NCI-H345 treated with DMSO at 0.1 percent for 48 hours (cell line): ENCODE data around the gene INO80.

Experiments used
- DNase-seq: peaks from one replicate; lab custom pipeline; 2025; ENCODE audit not compliant: unreplicated experiment; lab: John Stamatoyannopoulos, UW

INO80 gene

GRCh38 chr15:41010345-41010744 is 105.7 kb downstream of the INO80 start:
- no peak for DNase-seq

DNA sequence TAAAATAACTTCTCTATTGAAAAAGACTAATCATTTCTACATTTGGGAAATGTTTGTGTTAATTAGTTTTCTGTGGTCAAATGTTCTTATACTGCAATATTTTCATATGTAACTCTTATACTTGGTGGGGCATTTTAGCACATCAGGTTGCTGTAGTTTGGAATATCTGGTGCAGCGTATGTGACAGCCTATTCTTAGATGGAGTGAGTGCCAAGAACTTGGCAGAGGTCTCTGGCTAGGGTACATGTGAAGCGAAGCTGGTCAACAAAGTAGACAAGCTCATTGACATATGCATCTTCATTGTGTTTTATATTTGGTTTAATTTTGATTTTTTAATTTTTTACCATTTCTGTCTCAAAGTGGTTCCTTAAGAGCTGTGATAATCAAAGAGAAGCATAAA is 109.6 kb downstream of the INO80 start:
- DNase-seq, result no peak

DNA sequence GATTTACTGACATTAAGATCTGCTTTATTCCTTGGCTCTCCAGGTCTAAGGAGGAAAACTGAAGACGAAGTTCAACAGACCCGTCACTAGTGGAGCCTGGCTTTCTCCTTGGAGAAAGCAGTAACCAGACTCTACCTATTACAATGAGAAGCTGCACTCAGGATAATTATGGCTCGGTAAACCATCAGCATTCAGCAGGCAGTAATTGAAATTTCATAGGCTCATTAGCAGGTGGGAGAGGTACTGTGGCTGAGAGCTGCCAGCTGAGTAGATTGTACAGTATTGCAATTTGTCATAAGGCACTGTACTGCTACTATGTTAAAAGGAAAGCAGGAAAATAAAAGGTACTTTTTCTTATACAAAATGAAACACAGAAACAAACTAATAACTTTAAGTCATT is 111.6 kb downstream of the INO80 start:
- DNase-seq, result no peak

DNA sequence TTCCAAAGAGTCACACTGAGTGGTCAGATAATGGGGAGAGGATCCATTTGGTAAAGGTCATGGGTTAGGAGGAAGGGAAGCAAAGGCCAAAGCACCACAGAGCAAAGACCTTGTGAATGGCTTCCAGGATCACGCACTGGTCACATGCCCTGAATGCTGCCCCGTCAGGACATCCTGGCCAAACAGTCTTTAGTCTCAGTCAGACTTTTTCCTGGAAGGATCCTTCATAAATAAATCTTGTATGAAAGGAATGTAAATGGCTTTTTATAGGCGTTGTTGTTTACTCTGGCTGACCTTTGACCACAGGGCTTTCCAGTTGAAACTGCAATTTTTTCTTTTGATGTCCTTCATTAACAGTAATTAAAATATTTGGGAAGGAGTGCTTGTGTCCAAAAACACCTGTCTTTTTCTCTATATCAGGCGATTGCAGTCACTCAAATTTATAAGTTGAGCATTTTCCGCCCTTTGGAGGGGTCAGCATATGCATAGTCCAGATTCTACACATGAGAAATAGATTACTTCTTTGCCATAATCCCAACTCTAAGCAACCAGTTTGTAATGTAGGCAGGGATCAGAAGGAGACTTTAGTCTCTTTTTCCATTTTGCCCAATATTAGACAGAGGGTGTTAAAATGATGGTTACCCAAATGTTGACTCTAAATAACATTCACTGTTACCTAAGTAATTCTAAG is 114.4 kb downstream of the INO80 start:
- DNase-seq, result no peak

DNA sequence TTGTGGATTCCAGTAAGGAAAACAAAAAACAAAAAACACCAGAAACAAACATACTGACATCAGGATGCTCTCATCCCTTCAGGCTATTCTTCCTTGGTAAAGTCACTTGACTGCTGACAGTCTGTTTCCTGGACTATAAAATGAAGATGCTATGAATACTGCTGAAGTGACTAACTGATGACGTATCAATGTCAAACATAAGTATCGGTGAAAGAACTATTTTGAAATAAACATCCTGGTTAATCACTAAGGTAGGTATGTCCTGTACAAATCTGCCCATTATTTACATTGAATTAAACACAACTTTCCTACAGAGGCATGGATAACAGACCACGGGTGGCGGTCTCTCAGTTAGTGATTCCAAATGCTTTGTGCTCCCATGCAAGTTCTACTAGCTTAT is 116.9 kb downstream of the INO80 start:
- DNase-seq, result no peak

DNA sequence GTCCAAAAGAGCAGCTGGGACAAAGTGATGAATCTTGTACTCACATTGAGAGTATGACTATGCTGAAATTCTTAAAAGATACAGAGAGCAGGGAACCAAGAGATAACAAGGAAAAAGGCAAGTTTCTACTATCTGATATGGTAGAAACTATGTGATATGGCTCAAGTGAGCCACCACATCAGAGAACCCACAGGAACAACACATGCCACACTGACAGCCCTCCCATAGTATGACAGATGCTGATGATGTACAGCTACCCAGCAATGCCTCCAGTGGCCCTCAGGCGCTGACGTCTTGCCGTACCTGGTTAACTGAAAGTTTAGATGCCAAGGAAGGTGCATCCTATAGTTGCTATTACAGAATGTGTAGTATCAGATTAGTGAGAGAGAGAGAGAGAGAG is 120.4 kb downstream of the INO80 start:
- no peak for DNase-seq

DNA sequence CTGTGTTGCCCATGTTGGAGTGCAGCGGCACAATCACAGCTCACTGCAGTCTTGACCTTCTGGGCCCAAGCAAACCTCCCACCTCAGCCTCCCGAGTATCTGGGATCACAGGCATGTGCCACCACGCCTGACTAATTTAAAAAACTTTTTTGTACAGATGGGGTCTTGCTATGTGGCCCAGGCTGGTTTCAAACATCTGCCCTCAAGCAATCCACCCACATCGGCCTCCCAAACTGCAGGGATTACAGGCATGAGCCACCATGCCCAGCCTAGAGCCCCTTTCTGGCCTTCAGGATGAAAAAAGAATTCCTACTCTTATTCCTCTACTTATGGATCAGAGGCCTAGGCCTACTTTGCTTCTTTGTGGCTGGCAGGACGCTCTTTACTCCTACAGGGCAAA is 123.3 kb downstream of the INO80 start:
- no peak for DNase-seq

- no peak for DNase-seq
Observed at GRCh38 chr15:40992241-40992741, 123.8 kb downstream of the INO80 start.

DNA sequence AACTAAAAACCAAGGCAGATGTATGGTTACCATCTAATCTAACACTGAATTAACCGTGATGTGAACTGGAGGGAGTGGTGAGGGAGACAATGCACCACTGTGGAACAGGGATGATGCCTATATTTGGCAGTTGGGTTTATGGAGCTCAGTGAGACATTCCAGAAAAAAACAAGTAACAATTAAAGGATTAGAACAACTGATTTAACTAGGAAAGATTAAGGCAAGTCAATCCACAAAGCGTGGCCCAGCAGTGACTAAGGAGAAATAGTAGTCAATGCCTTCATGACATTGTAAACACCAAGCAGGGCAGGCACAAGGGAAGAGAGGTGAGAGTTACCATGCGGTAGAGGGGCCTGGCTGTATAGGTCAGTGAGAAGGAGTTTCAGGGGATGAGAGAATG is 124.7 kb downstream of the INO80 start:
- DNase-seq, result no peak

- no peak for DNase-seq
Observed at GRCh38 chr15:40990789-40991188, 125.3 kb downstream of the INO80 start.

DNA sequence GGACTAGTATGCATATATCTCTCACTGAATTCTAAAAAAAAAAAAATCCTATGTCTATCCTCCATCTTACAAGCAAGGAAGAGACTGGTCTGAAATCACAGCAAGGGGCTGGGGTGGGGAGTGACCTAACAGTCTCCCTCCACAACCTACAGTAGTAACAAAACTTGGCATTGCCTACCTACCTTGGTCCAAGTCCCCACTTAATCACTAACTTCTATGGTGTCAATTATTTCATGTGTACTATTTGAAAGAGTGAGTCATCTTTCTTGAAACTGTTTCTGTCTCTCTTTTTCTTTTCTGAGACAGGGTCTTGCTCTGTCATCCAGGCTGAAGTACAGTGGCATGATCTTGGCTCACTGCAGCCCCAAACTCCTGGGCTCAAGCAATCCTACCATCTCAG is 126.0 kb downstream of the INO80 start:
- DNase-seq, result no peak

- DNase-seq, result no peak
Observed at GRCh38 chr15:40988156-40988555, 127.9 kb downstream of the INO80 start.

DNA sequence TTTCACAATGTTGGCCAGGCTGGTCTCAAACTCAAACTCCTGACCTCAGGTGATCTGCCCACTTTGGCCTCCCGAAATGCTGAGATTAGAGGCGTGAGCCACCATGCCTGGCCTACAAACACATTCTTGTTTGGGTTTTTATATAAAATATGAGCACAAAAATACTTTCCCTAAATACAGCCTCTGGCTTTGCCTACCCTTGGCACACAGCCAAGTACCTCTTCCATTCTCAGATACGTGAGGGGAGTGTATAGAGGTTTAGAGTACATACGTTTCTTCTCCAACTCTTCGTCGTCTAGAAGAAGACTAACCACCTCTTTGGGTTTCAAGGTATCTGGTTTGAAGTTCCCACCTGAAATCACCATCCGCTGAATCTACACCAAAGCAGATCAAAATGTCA is 129.3 kb downstream of the INO80 start:
- no peak for DNase-seq

- DNase-seq, result no peak
Observed at GRCh38 chr15:40985541-40986330, 130.3 kb downstream of the INO80 start.

DNA sequence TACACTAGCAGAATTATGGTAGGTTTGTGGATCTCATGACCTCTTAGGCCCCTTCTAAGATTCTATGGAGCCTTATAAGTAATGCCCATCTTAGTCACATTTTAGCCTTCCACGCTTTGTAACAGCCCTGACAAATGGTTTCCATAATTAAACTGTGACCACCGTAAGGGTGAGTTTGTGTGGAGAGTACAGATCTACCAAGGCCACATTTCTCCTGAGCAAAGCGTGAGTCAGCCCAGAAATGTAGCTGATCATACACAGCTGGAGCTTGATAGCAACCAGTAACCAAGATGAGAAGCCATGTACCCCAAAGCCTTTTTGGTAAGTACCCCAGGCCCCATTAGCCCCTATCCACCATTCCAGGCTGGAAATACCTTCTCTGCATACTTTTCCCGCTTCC is 131.1 kb downstream of the INO80 start:
- DNase-seq, result no peak

DNA sequence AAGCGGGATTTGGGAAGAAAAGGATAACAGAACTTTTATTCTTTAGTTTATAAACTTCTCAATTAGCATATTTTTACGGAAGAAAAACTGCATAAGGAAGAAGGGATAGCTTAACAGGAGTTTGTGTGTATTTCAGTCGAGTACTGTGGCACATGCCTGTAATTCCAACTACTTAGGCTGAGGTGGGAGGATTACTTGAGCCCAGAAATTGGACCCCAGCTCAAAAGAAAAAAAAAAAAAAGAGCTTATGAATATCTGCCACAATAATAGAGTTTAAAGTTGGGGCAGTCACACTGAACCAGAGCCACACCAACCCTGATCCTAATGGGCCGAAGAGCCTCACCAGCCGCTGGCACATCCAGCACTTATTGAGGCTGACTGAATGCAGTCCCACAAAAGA is 131.7 kb downstream of the INO80 start:
- DNase-seq, result no peak

GRCh38 chr15:40982855-40983254 is 133.2 kb downstream of the INO80 start:
- no peak for DNase-seq

GRCh38 chr15:40981186-40981585 is 134.9 kb downstream of the INO80 start:
- DNase-seq, result no peak

- DNase-seq, result no peak
Observed at GRCh38 chr15:40978562-40978961, 137.5 kb downstream of the INO80 start.

GRCh38 chr15:40978141-40978540 is 137.9 kb downstream of the INO80 start:
- no peak for DNase-seq

DNA sequence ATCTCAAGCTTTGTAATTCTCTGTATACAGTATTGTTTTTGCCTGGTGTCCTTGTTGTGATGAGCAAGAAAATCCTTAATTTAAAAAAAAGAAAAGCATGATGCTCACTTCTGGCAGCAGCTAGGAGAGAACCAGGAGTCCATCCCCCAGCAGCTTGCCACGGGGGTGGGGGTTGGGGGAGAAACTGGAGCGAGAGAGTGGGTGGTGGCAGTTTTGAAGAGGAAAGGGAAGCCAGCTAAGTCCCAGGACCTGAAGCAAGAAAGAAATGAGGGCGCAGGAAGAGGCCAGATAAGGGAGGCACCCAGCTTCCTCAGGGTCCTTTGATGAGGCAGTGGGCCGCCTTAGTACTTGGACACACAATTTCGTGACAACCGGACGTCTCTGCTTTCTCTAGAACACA is 139.3 kb downstream of the INO80 start:
- no peak for DNase-seq

- DNase-seq, result no peak
Observed at GRCh38 chr15:40974879-40975278, 141.2 kb downstream of the INO80 start.

- no peak for DNase-seq
Observed at GRCh38 chr15:40969363-40969762, 146.7 kb downstream of the INO80 start.
